HUES64 (cell line): ENCODE data around the gene LAMA3.

ENCODE experiments used
- H3K27ac ChIP-seq: 2 replicates; pipeline ENCODE4 v1.7.0; 2013; ENCODE audit warnings: low read depth, low read length, inconsistent platforms
- H3K27me3 ChIP-seq: 2 replicates; pipeline ENCODE4 v1.6.1; 2013; ENCODE audit warnings: mild to moderate bottlenecking, low read length; ENCODE audit not compliant: insufficient read depth
- H3K36me3 ChIP-seq: 2 replicates; pipeline ENCODE4 v1.6.1; 2013; ENCODE audit warnings: mild to moderate bottlenecking, low read length; ENCODE audit not compliant: insufficient read depth
- H3K4me1 ChIP-seq: 2 replicates; pipeline ENCODE4 v1.6.1; 2013; ENCODE audit warnings: mild to moderate bottlenecking, low read length, moderate library complexity; ENCODE audit not compliant: insufficient read depth
- H3K4me3 ChIP-seq: 2 replicates; pipeline ENCODE4 v1.5.1; 2013; ENCODE audit warnings: mild to moderate bottlenecking, low read length, moderate library complexity
- H3K9ac ChIP-seq: 2 replicates; pipeline ENCODE4 v1.6.1; 2013; ENCODE audit warnings: mild to moderate bottlenecking, low read depth, low read length
- H3K9me3 ChIP-seq: 2 replicates; pipeline ENCODE4 v1.6.1; 2013; ENCODE audit warnings: low read depth, low read length; ENCODE audit not compliant: insufficient read depth
- WGBS: fragments of 150-250, 120-280 bp; methylation state at CpG from one replicate; pipeline ENCODE4 v1.1.7; 2013; ENCODE audit warnings: missing lambda C conversion rate; 5-methylcytosine and 5-hydroxymethylcytosine counted together

Gene LAMA3

GRCh38 chr18:23793985-23794867 is 105.0 kb downstream of the LAMA3 start:
- H3K27me3 ChIP-seq, result no peaks in the 10 kb centered on the region
- no peak overlapping the region for H3K9ac ChIP-seq
- WGBS, result 95% methylated on average over 6 of the region's 6 CpGs
- H3K36me3 ChIP-seq, result no peaks in the 10 kb centered on the region
- H3K27ac ChIP-seq, result no peak overlapping the region
- H3K9me3 ChIP-seq, result peaks cover 4% of the 10 kb centered on the region; the same call in 1 of the 2 replicates
- H3K4me3 ChIP-seq, result no peak overlapping the region
- no peaks in the 10 kb centered on the region for H3K4me1 ChIP-seq

GRCh38 chr18:23798249-23798648 is 109.0 kb downstream of the LAMA3 start:
- H3K36me3 ChIP-seq, result no peaks in the 10 kb centered on the region
- H3K27me3 ChIP-seq, result no peaks in the 10 kb centered on the region
- H3K9ac ChIP-seq, result no peak overlapping the region
- H3K4me3 ChIP-seq, result no peak overlapping the region
- no peaks in the 10 kb centered on the region for H3K9me3 ChIP-seq
- H3K27ac ChIP-seq, result no peak overlapping the region
- no peaks in the 10 kb centered on the region for H3K4me1 ChIP-seq
- 89% methylated on average over 6 of the region's 7 CpGs for WGBS

- no peak overlapping the region for H3K27ac ChIP-seq
- no peak overlapping the region for H3K4me3 ChIP-seq
- H3K9ac ChIP-seq, result no peak overlapping the region
- no peaks in the 10 kb centered on the region for H3K27me3 ChIP-seq
- H3K36me3 ChIP-seq, result no peaks in the 10 kb centered on the region
- no peaks in the 10 kb centered on the region for H3K9me3 ChIP-seq
- WGBS, result 60% methylated on average over 3 of the region's 3 CpGs
- H3K4me1 ChIP-seq, result no peaks in the 10 kb centered on the region
These were observed 109.6 kb downstream of the LAMA3 start for GRCh38 chr18:23798824-23799223.

GRCh38 chr18:23799540-23799939 is 110.3 kb downstream of the LAMA3 start:
- Histone ChIP-seq H3K9me3 (no peaks in the 10 kb centered on the region), H3K4me3 (no peak overlapping the region), H3K27ac (no peak overlapping the region), H3K4me1 (no peaks in the 10 kb centered on the region), H3K27me3 (no peaks in the 10 kb centered on the region), H3K36me3 (no peaks in the 10 kb centered on the region), H3K9ac (no peak overlapping the region)
- WGBS, result 94% methylated on average over 7 of the region's 7 CpGs

GRCh38 chr18:23800902-23801301 is 111.6 kb downstream of the LAMA3 start:
- no peaks in the 10 kb centered on the region for H3K27me3 ChIP-seq
- no peak overlapping the region for H3K27ac ChIP-seq
- H3K4me3 ChIP-seq, result no peak overlapping the region
- no peaks in the 10 kb centered on the region for H3K36me3 ChIP-seq
- no peak overlapping the region for H3K9ac ChIP-seq
- 100% methylated on average over 2 of the region's 3 CpGs for WGBS
- H3K9me3 ChIP-seq, result no peaks in the 10 kb centered on the region
- no peaks in the 10 kb centered on the region for H3K4me1 ChIP-seq

GRCh38 chr18:23802817-23803216 is 113.6 kb downstream of the LAMA3 start:
- H3K4me1 ChIP-seq, result no peaks in the 10 kb centered on the region
- no peaks in the 10 kb centered on the region for H3K27me3 ChIP-seq
- H3K36me3 ChIP-seq, result no peaks in the 10 kb centered on the region
- H3K9ac ChIP-seq, result no peak overlapping the region
- 93% methylated on average over 2 of the region's 2 CpGs for WGBS
- no peaks in the 10 kb centered on the region for H3K9me3 ChIP-seq
- H3K27ac ChIP-seq, result no peak overlapping the region
- H3K4me3 ChIP-seq, result no peak overlapping the region

- H3K27ac ChIP-seq, result no peak overlapping the region
- no peak overlapping the region for H3K9ac ChIP-seq
- H3K27me3 ChIP-seq, result no peaks in the 10 kb centered on the region
- H3K36me3 ChIP-seq, result no peaks in the 10 kb centered on the region
- H3K4me1 ChIP-seq, result no peaks in the 10 kb centered on the region
- H3K4me3 ChIP-seq, result no peak overlapping the region
- no peaks in the 10 kb centered on the region for H3K9me3 ChIP-seq
- 93% methylated on average over 3 of the region's 3 CpGs for WGBS
These were observed 114.5 kb downstream of the LAMA3 start for GRCh38 chr18:23803755-23804154.

GRCh38 chr18:23805898-23806297 is 116.6 kb downstream of the LAMA3 start:
- no peak overlapping the region for H3K27ac ChIP-seq
- H3K4me3 ChIP-seq, result no peak overlapping the region
- no peaks in the 10 kb centered on the region for H3K27me3 ChIP-seq
- 0 out of 2 replicates have a peak, but pooled peaks cover 3% of the 10 kb centered on the region for H3K4me1 ChIP-seq
- H3K9me3 ChIP-seq, result no peaks in the 10 kb centered on the region
- H3K36me3 ChIP-seq, result no peaks in the 10 kb centered on the region
- H3K9ac ChIP-seq, result no peak overlapping the region
- 88% methylated on average over 1 of the region's 1 CpG for WGBS

GRCh38 chr18:23809415-23809814 is 120.2 kb downstream of the LAMA3 start:
- Histone ChIP-seq H3K36me3 (no peaks in the 10 kb centered on the region), H3K27me3 (no peaks in the 10 kb centered on the region), H3K4me1 (peaks cover 18% of the 10 kb centered on the region), H3K4me3 (no peak overlapping the region), H3K9ac (no peak overlapping the region), H3K9me3 (no peaks in the 10 kb centered on the region), H3K27ac (no peak overlapping the region)
- WGBS, result 62% methylated on average over 3 of the region's 3 CpGs

- H3K36me3 ChIP-seq, result no peaks in the 10 kb centered on the region
- H3K9ac ChIP-seq, result no peak overlapping the region; the same call in 1 of the 2 replicates
- no peak overlapping the region for H3K27ac ChIP-seq
- H3K4me3 ChIP-seq, result no peak overlapping the region
- no peaks in the 10 kb centered on the region for H3K9me3 ChIP-seq
- peaks cover 23% of the 10 kb centered on the region for H3K4me1 ChIP-seq
- WGBS, result 91% methylated on average over 3 of the region's 3 CpGs
- H3K27me3 ChIP-seq, result no peaks in the 10 kb centered on the region
These were observed 121.1 kb downstream of the LAMA3 start for GRCh38 chr18:23810396-23810795.

GRCh38 chr18:23811176-23811575 is 121.9 kb downstream of the LAMA3 start:
- no peak overlapping the region for H3K27ac ChIP-seq
- 78% methylated on average over 3 of the region's 3 CpGs for WGBS

More at GRCh38 chr18:23811176-23811575, 121.9 kb downstream of the LAMA3 start:
- Histone ChIP-seq H3K36me3 (no peaks in the 10 kb centered on the region), H3K9ac (no peak overlapping the region), H3K4me3 (no peak overlapping the region), H3K9me3 (no peaks in the 10 kb centered on the region), H3K4me1 (peaks cover 23% of the 10 kb centered on the region), H3K27me3 (no peaks in the 10 kb centered on the region)
